Cardiac muscle cell (in vitro differentiated cells and primary cell): ENCODE measurements around the gene RASA3. TPM values are rescaled to one million over a fixed set of nuclear protein-coding genes. Genes with fewer than 3 reads are reported as not detected.
"Not testable (repeated sequence)": the region's sequence is repeated elsewhere in the genome, so short reads cannot be mapped to it uniquely, and the experiment has no call there.

Experiments used
- DNase-seq, 2 donors: peaks; one replicate each; pipeline versions ENCODE4 v3.0.0 to v3.0.0-alpha.2; 2010 to 2017; ENCODE audit warnings: low read depth in 1 of 2, low spot score in 1 of 2
- H3K27ac ChIP-seq: fragments of 200-600 bp; sonication (generic); 2 replicates; pipeline ENCODE4 v1.5.1; 2016
- H3K27me3 ChIP-seq: fragments of 200-600 bp; sonication (generic); 2 replicates; pipeline ENCODE4 v1.6.0; 2016; ENCODE audit warnings: control low read depth
- H3K36me3 ChIP-seq: fragments of 200-600 bp; sonication (generic); 2 replicates; pipeline ENCODE4 v1.5.1; 2016; ENCODE audit warnings: control low read depth
- H3K4me1 ChIP-seq: fragments of 200-600 bp; sonication (generic); 2 replicates; pipeline ENCODE4 v1.8.1; 2017; ENCODE audit warnings: low read depth, mild to moderate bottlenecking, mixed run types
- H3K4me3 ChIP-seq: fragments of 200-600 bp; sonication (generic); 2 replicates; pipeline ENCODE4 v1.5.1; 2016; ENCODE audit warnings: mild to moderate bottlenecking
- H3K9me3 ChIP-seq: fragments of 200-600 bp; sonication (generic); 2 replicates; pipeline ENCODE4 v1.5.1; 2017; ENCODE audit warnings: low read depth, mild to moderate bottlenecking, control low read depth
- polyA plus RNA-seq: library from polyadenylated mRNA; unstranded; fragments of >200 nt; fragmentation: Nextera tagmentation; extraction: Ambion mirVana; gene quantifications from 2 replicates; pipeline ENCODE4 v1.2.1, GENCODE V29; 2016
- total RNA-seq: library from RNA; depleted of rRNA; stranded (reverse); fragments of >200 nt; gene quantifications from 2 replicates; pipeline ENCODE4 v1.2.3, GENCODE V29; 2016
- TF ChIP-seq, protein P1 (sequence below): IDR thresholded peaks from 2 replicates; pipeline ENCODE4 v1.5.1; 2012; ENCODE audit warnings: low read depth, mild to moderate bottlenecking, low read length

RASA3 gene
- total and polyA plus RNA-seq, 2 experiments from 2014 or later: 14.0 to 26.0 TPM

DNA sequence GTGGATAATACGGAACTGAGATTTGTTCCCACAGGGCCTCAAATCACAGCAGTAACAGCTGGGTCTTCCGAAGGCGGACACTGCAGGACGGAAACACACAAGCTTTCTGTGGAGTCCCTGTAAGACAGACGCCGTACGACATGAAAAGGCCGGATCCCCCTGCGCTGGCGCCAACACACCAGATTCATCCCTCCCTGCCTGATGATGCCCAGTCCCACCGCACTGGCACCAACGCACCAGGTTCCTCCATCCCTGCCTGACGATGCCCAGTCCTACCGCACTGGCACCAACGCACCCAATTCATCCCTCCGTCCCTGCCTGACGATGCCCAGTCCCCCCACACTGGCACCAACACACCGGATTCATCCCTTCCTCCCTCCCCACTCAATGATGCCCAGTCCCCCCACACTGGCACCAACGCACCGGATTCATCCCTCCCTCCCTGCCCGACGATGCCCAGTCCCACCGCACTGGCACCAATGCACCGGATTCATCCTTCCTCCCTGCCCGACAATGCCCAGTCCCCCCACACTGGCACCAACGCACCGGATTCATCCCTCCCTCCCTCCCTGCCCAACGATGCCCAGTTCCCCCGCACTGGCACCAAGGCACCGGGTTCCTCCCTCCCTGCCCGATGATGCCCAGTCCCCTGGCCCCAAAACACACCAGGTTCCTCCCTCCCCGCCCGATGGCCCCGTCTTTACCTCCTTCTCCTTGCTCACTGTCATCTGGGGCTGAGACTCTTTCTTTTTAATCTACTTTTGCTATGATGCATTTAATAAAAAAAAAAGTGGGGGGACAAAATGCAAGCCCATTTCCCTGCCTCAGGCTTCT is 55.1 kb downstream of the RASA3 start:
- Histone ChIP-seq H3K27me3 (no peaks in the 10 kb centered on the region), H3K4me3 (no peak overlapping the region), H3K36me3 (no peaks in the 10 kb centered on the region), H3K27ac (no peak overlapping the region), H3K4me1 (no peaks in the 10 kb centered on the region), H3K9me3 (no peaks in the 10 kb centered on the region)
- TF ChIP-seq, protein P1, sequence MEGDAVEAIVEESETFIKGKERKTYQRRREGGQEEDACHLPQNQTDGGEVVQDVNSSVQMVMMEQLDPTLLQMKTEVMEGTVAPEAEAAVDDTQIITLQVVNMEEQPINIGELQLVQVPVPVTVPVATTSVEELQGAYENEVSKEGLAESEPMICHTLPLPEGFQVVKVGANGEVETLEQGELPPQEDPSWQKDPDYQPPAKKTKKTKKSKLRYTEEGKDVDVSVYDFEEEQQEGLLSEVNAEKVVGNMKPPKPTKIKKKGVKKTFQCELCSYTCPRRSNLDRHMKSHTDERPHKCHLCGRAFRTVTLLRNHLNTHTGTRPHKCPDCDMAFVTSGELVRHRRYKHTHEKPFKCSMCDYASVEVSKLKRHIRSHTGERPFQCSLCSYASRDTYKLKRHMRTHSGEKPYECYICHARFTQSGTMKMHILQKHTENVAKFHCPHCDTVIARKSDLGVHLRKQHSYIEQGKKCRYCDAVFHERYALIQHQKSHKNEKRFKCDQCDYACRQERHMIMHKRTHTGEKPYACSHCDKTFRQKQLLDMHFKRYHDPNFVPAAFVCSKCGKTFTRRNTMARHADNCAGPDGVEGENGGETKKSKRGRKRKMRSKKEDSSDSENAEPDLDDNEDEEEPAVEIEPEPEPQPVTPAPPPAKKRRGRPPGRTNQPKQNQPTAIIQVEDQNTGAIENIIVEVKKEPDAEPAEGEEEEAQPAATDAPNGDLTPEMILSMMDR: no peak
- no peak for DNase-seq

DNA sequence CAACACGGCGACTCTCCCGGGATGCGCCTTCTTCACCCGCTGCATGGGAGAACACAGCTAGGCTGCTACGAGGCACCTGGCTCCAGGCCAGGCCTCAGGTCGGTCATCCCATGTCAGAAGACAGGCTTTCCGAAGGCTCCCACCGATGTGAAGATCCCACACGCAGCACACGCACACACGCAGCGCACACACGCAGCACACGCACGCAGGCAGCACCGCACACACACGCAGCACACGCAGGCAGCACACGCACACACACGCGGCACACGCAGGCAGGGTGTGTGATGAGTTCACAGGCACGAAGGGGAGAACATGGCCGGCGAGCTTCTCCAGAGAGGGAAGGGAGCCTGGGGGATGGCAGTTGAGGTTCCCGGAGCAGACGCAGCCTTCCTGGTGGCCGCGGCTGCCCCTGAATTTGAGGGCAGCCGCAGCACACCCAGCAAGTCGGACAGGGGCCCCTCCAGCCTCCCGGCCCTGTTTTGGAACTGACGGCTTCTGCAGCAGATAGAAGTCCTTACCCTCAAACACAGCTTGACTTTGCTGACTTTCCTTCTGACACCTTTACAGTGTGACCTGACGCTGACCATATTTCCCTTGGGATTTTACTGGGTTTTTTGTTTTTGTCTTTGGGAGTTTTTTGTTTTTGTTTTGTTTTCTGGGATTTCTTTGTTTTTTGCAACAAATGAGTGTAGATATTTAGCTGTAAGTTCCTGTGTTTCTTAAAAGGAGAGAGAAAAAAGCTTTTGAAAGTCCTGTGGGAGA is 55.9 kb downstream of the RASA3 start:
- Histone ChIP-seq H3K9me3 (no peaks in the 10 kb centered on the region), H3K27me3 (no peaks in the 10 kb centered on the region), H3K27ac (no peak overlapping the region), H3K4me1 (no peaks in the 10 kb centered on the region), H3K4me3 (no peak overlapping the region), H3K36me3 (no peaks in the 10 kb centered on the region)
- no peak for DNase-seq
- TF ChIP-seq, protein P1: no peak

DNA sequence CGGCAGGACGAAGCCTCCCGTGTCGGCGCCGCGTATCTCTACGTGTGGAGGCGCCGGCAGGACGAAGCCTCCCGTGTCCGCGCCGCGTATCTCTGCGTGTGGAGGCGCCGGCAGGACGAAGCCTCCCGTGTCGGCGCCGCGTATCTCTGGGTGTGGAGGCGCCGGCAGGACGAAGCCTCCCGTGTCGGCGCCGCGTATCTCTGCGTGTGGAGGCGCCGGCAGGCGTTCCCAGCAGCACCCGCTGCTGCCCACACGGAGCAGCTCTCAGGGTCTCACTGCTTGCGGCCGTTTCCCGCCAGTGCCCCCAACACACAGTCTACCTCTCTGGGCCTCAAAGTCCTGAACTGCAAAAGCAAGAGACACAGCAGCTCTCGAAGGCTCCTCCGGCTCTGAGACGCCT is 56.6 kb downstream of the RASA3 start:
- H3K27me3 ChIP-seq, H3K4me1 ChIP-seq, H3K4me3 ChIP-seq, H3K9me3 ChIP-seq, H3K36me3 ChIP-seq, H3K27ac ChIP-seq, DNase-seq: not testable (repeated sequence)

DNA sequence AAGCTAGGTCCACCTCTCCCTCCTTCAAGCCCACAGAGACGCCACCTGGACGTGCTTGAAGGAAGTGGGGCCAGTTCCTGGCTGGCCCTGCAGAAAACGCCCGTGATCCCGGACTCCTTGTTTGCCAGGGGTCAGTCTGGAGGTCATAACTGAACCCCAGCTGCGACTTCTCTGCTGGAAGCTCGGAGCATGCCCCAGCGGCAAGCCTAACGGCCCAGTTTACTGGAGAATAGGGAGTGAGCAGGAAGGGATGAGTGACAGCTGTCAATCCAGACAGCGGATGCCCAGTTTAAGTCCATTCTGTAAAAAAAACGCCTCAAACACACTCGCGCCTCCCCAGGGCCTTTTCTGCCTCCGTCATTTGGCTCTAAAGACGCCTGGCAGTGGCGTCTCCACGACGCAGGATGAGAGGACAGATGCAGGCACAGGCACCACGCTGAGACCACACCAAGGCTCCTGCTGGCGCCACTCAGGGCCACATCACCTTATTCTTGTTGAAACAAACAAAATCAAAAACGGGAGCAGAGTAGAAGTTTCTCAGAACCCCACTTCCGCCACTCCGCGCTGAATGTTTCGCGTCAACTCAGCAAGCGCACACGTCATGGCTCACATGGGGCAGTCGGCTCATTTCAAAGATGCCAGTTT is 57.6 kb downstream of the RASA3 start:
- no peaks in the 10 kb centered on the region for H3K36me3 ChIP-seq
- TF ChIP-seq, protein P1: no peak
- H3K9me3 ChIP-seq: no peaks in the 10 kb centered on the region
- DNase-seq: no peak
- H3K27me3 ChIP-seq: no peaks in the 10 kb centered on the region
- no peaks in the 10 kb centered on the region for H3K4me1 ChIP-seq
- H3K27ac ChIP-seq: no peak overlapping the region
- H3K4me3 ChIP-seq: no peak overlapping the region

DNA sequence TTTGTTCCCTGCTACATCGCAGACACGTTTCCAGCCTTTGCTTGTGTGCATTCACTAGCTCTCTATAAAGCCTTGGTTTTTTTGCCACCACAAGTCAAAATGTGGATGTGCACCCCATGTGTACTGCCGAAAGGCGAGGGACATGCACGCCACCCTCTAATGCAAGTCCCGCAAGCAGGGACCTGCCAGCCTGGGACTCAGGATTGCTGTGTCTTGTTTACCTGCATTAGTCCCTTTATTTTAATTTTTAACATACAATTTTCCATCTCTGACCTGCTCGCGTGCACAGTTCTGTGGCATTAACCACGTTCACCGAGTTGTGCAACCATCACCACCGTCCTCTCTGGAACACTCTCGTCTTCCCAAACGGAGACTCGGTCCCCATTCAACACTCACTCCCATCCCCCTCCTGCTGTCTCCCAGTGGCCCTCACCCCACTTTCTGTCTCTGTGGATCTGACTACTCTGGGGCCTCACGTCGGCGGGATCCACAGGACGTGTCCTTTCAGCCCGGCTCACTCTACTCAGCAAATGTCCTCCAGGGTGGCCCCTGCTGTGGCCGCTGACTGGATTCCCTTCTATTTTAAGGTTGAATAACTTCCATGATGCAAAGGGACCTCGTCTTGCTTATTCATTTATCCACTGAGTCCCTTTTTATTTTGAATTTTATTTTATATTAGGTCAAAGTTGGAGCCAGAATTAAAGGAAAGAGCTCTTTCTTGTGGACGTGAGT is 58.4 kb downstream of the RASA3 start:
- TF ChIP-seq, protein P1: no peak
- H3K27ac ChIP-seq: no peak overlapping the region
- peaks cover 2% of the 10 kb centered on the region for H3K4me1 ChIP-seq

More for the DNA sequence above, 58.4 kb downstream of the RASA3 start:
- H3K27me3 ChIP-seq: no peaks in the 10 kb centered on the region
- no peak overlapping the region for H3K4me3 ChIP-seq
- H3K36me3 ChIP-seq: no peaks in the 10 kb centered on the region
- no peaks in the 10 kb centered on the region for H3K9me3 ChIP-seq
- DNase-seq: no peak
